Omental fat pad (tissue), 4 donors: Measurements from ENCODE around the gene KMT5B. TPM values are rescaled to one million over a fixed set of nuclear protein-coding genes. Genes with fewer than 3 reads are reported as not detected.

Source experiments
- ATAC-seq: fragments of 150-250 bp; one replicate; pipeline ENCODE4 v1.9.1; 2016; ENCODE audit warnings: mild to moderate bottlenecking, moderate library complexity; ENCODE audit not compliant: low FRiP score
- DNase-seq: peaks from one replicate; pipeline ENCODE4 v3.0.0-alpha.2; 2019; ENCODE audit warnings: low spot score
- CTCF ChIP-seq, 3 donors: fragments of 450-650 bp; IDR thresholded peaks; one replicate each; pipeline ENCODE4 v1.5.1; 2016 to 2017; ENCODE audit warnings: antibody characterized with exemption in 3 of 3, mild to moderate bottlenecking in 3 of 3, moderate library complexity in 2 of 3
- total RNA-seq, 4 donors: library from RNA; depleted of rRNA; stranded (reverse); fragments of >200 nt; gene quantifications; one replicate each; pipeline ENCODE4 v1.1.0, GENCODE V29; 2016

The KMT5B gene
- total RNA-seq, 4 donors from 2014 or later = 19.5 to 47.1 (median 32.1) TPM

- ATAC-seq = no peak
- DNase-seq = no peak
- no peak for TF ChIP-seq CTCF (IDR thresholded peaks at IDR 0.05)
Measured at GRCh38 chr11:68196219-68196618, 16.9 kb downstream of the KMT5B start.

GRCh38 chr11:68194675-68195294, 18.3 kb downstream of the KMT5B start:
- TF ChIP-seq CTCF (IDR thresholded peaks at IDR 0.05) = no peak
- DNase-seq (no peak), ATAC-seq (no peak)

- no peak for ATAC-seq
- no peak for TF ChIP-seq CTCF (IDR thresholded peaks at IDR 0.05)
- no peak for DNase-seq
Measured at GRCh38 chr11:68193018-68193417, 20.1 kb downstream of the KMT5B start.

- DNase-seq (no peak), ATAC-seq (no peak)
- TF ChIP-seq CTCF (IDR thresholded peaks at IDR 0.05) = no peak
Measured at GRCh38 chr11:68191661-68192579, 21.2 kb downstream of the KMT5B start.

- DNase-seq (no peak), ATAC-seq (no peak)
- TF ChIP-seq CTCF (IDR thresholded peaks at IDR 0.05) = no peak
Measured at GRCh38 chr11:68189888-68190287, 23.2 kb downstream of the KMT5B start.

GRCh38 chr11:68189082-68189481, 24.0 kb downstream of the KMT5B start:
- DNase-seq (no peak), ATAC-seq (no peak)
- no peak for TF ChIP-seq CTCF (IDR thresholded peaks at IDR 0.05)
